Chondrocyte (in vitro differentiated cells): ENCODE measurements around the gene SHPK. TPM values are rescaled to one million over a fixed set of nuclear protein-coding genes. Genes with fewer than 3 reads are reported as not detected.

Experiments
- DNase-seq: peaks from one replicate; pipeline ENCODE4 v3.0.0; 2021; ENCODE audit warnings: mixed read lengths, low spot score
- H3K27ac Mint-ChIP-seq: one replicate; pipeline ENCODE4 v1.8.0; 2021; ENCODE audit warnings: mild to moderate bottlenecking, moderate library complexity, mixed read lengths; ENCODE audit not compliant: unreplicated experiment
- H3K27me3 Mint-ChIP-seq: 2 replicates; pipeline ENCODE4 v1.8.0; 2021; ENCODE audit warnings: low read depth, mixed read lengths
- H3K36me3 Mint-ChIP-seq: 2 replicates; pipeline ENCODE4 v1.8.0; 2021; ENCODE audit warnings: low read depth, mixed read lengths
- H3K4me1 Mint-ChIP-seq: 2 replicates; pipeline ENCODE4 v1.8.0; 2021; ENCODE audit warnings: low read depth, mild to moderate bottlenecking, mixed read lengths
- H3K4me3 Mint-ChIP-seq: one replicate; pipeline ENCODE4 v1.8.0; 2021; ENCODE audit warnings: mild to moderate bottlenecking, moderate library complexity, mixed read lengths; ENCODE audit not compliant: unreplicated experiment
- H3K9me3 Mint-ChIP-seq: 2 replicates; pipeline ENCODE4 v1.8.0; 2021; ENCODE audit warnings: low read depth, mixed read lengths
- CTCF ChIP-seq: fragments of 200-600 bp; sonication (generic); IDR thresholded peaks from 2 replicates; pipeline ENCODE4 v1.5.0; 2021; ENCODE audit warnings: antibody characterized with exemption, mild to moderate bottlenecking, moderate library complexity
- total RNA-seq: library from RNA; stranded (reverse); gene quantifications from 3 replicates; pipeline ENCODE4 v1.2.1, GENCODE V29; 2021

The SHPK gene
- total RNA-seq, 1 donor from 2014 or later, result 5.6 TPM

GRCh38 chr17:3609689-3610088 is 26.4 kb downstream of the SHPK start:
- no peak for TF ChIP-seq CTCF
- no peaks in the 10 kb centered on the region for H3K4me1 Mint-ChIP-seq
- no peaks in the 10 kb centered on the region for H3K27me3 Mint-ChIP-seq
- no peak overlapping the region for H3K27ac Mint-ChIP-seq
- peaks cover 22% of the 10 kb centered on the region for H3K36me3 Mint-ChIP-seq
- no peaks in the 10 kb centered on the region for H3K9me3 Mint-ChIP-seq
- H3K4me3 Mint-ChIP-seq, result no peak overlapping the region
- no peak for DNase-seq

GRCh38 chr17:3603870-3604259 is 32.2 kb downstream of the SHPK start:
- no peak for TF ChIP-seq CTCF
- H3K4me1 Mint-ChIP-seq, result no peaks in the 10 kb centered on the region
- no peak for DNase-seq
- no peaks in the 10 kb centered on the region for H3K27me3 Mint-ChIP-seq
- no peak overlapping the region for H3K4me3 Mint-ChIP-seq
- no peak overlapping the region for H3K27ac Mint-ChIP-seq
- peaks cover 7% of the 10 kb centered on the region for H3K36me3 Mint-ChIP-seq
- no peaks in the 10 kb centered on the region for H3K9me3 Mint-ChIP-seq

- no peak for DNase-seq
- H3K27me3 Mint-ChIP-seq, result no peaks in the 10 kb centered on the region
- H3K9me3 Mint-ChIP-seq, result no peaks in the 10 kb centered on the region
- no peaks in the 10 kb centered on the region for H3K4me1 Mint-ChIP-seq
- no peak overlapping the region for H3K27ac Mint-ChIP-seq
- TF ChIP-seq CTCF, result no peak
- H3K4me3 Mint-ChIP-seq, result no peak overlapping the region
- peaks cover 6% of the 10 kb centered on the region for H3K36me3 Mint-ChIP-seq
Observed at GRCh38 chr17:3603119-3603869, 32.8 kb downstream of the SHPK start.

- no peak for DNase-seq
- Mint-ChIP-seq H3K9me3 (no peaks in the 10 kb centered on the region), H3K4me3 (no peak overlapping the region), H3K4me1 (no peaks in the 10 kb centered on the region), H3K27ac (no peak overlapping the region), H3K36me3 (peaks cover 4% of the 10 kb centered on the region), H3K27me3 (no peaks in the 10 kb centered on the region)
- TF ChIP-seq CTCF, result peak; percentile 63
Observed at GRCh38 chr17:3602499-3602898, 33.6 kb downstream of the SHPK start.

- no peak overlapping the region for H3K27ac Mint-ChIP-seq
- H3K36me3 Mint-ChIP-seq, result peaks cover 4% of the 10 kb centered on the region
- no peaks in the 10 kb centered on the region for H3K4me1 Mint-ChIP-seq
- no peaks in the 10 kb centered on the region for H3K27me3 Mint-ChIP-seq
- H3K4me3 Mint-ChIP-seq, result no peak overlapping the region
- no peaks in the 10 kb centered on the region for H3K9me3 Mint-ChIP-seq
- DNase-seq, result no peak
- no peak for TF ChIP-seq CTCF
Observed at GRCh38 chr17:3600529-3601205, 35.4 kb downstream of the SHPK start.
